DOHH2 (cell line): ENCODE results near the gene ECSCR.

ENCODE experiments used
- H3F3A ChIP-seq: fragments of 200-600 bp; sonication (generic), shearing (Covaris generic); 2 replicates; pipeline ENCODE4 v1.6.0; 2016; ENCODE audit warnings: antibody characterized with exemption, mild to moderate bottlenecking; ENCODE audit not compliant: control insufficient read depth, insufficient read depth
- H3K27ac ChIP-seq: fragments of 200-600 bp; sonication (generic); 2 replicates; pipeline ENCODE4 v1.5.1; 2014; ENCODE audit warnings: low read depth, mild to moderate bottlenecking, low read length, moderate library complexity
- H3K27me3 ChIP-seq: fragments of 200-600 bp; sonication (generic); 2 replicates; pipeline ENCODE4 v1.6.1; 2014; ENCODE audit warnings: mild to moderate bottlenecking, low read length, mixed read lengths; ENCODE audit not compliant: control insufficient read depth
- H3K36me3 ChIP-seq: fragments of 200-600 bp; sonication (generic); 2 replicates; pipeline ENCODE4 v1.6.1; 2014; ENCODE audit warnings: mild to moderate bottlenecking, low read length, moderate library complexity, mixed read lengths; ENCODE audit not compliant: control insufficient read depth
- H3K4me1 ChIP-seq: fragments of 200-600 bp; sonication (generic); 2 replicates; pipeline ENCODE4 v1.6.1; 2014; ENCODE audit warnings: mild to moderate bottlenecking, low read length, mixed read lengths; ENCODE audit not compliant: control insufficient read depth
- H3K4me2 ChIP-seq: fragments of 200-600 bp; sonication (generic); 2 replicates; pipeline ENCODE4 v1.6.0; 2014; ENCODE audit warnings: mild to moderate bottlenecking, low read length, moderate library complexity
- H3K4me3 ChIP-seq: fragments of 200-600 bp; sonication (generic); 2 replicates; pipeline ENCODE4 v1.5.1; 2014; ENCODE audit warnings: mild to moderate bottlenecking, low read length, mixed read lengths
- H3K79me2 ChIP-seq: fragments of 200-600 bp; sonication (generic); 2 replicates; pipeline ENCODE4 v1.6.1; 2014; ENCODE audit warnings: mild to moderate bottlenecking, low read length, mixed read lengths; ENCODE audit not compliant: control insufficient read depth
- H3K9me2 ChIP-seq: fragments of 200-600 bp; sonication (generic); replicated peaks from 2 replicates; pipeline ENCODE4 v1.6.1; 2014; ENCODE audit warnings: mild to moderate bottlenecking, low read length, mixed read lengths; ENCODE audit not compliant: control insufficient read depth
- H3K9me3 ChIP-seq: fragments of 200-600 bp; sonication (generic); 2 replicates; pipeline ENCODE4 v1.6.1; 2014; ENCODE audit warnings: antibody characterized with exemption, low read length, mixed read lengths; ENCODE audit not compliant: control insufficient read depth, insufficient read depth
- H4K20me1 ChIP-seq: fragments of 200-600 bp; sonication (generic); 2 replicates; pipeline ENCODE4 v1.6.0; 2014; ENCODE audit warnings: low read depth, mild to moderate bottlenecking, antibody characterized with exemption, low read length, moderate library complexity; ENCODE audit not compliant: control insufficient read depth, insufficient read depth
- EZH2phosphoT487 ChIP-seq: fragments of 200-600 bp; sonication (generic); IDR thresholded peaks from 2 replicates; pipeline ENCODE4 v1.6.1; 2017; ENCODE audit warnings: borderline replicate concordance, mild to moderate bottlenecking, antibody characterized with exemption, low read length, moderate library complexity, mixed read lengths
- TF ChIP-seq, protein P1 (sequence below): fragments of 200-600 bp; sonication (generic); IDR thresholded peaks from one replicate; pipeline ENCODE4 v1.5.1; 2014; ENCODE audit warnings: antibody characterized with exemption, mild to moderate bottlenecking, low read depth, low read length; ENCODE audit not compliant: poor library complexity, severe bottlenecking

ECSCR gene

GRCh38 chr5:139454568-139455290 lies 7.8 kb downstream of the ECSCR start:
- Histone ChIP-seq H3K9me2 (no peaks in the 10 kb centered on the region), H3K4me2 (no peak overlapping the region), H4K20me1 (no peaks in the 10 kb centered on the region), H3F3A (no peaks in the 10 kb centered on the region), H3K36me3 (no peaks in the 10 kb centered on the region), H3K27ac (no peak overlapping the region), H3K27me3 (0 out of 2 replicates have a peak, but pooled peaks cover 4% of the 10 kb centered on the region), H3K4me3 (no peak overlapping the region), H3K79me2 (no peaks in the 10 kb centered on the region), H3K4me1 (0 out of 2 replicates have a peak, but pooled peaks cover 5% of the 10 kb centered on the region), H3K9me3 (no peaks in the 10 kb centered on the region)
- no peak for TF ChIP-seq EZH2phosphoT487
- TF ChIP-seq, protein P1, sequence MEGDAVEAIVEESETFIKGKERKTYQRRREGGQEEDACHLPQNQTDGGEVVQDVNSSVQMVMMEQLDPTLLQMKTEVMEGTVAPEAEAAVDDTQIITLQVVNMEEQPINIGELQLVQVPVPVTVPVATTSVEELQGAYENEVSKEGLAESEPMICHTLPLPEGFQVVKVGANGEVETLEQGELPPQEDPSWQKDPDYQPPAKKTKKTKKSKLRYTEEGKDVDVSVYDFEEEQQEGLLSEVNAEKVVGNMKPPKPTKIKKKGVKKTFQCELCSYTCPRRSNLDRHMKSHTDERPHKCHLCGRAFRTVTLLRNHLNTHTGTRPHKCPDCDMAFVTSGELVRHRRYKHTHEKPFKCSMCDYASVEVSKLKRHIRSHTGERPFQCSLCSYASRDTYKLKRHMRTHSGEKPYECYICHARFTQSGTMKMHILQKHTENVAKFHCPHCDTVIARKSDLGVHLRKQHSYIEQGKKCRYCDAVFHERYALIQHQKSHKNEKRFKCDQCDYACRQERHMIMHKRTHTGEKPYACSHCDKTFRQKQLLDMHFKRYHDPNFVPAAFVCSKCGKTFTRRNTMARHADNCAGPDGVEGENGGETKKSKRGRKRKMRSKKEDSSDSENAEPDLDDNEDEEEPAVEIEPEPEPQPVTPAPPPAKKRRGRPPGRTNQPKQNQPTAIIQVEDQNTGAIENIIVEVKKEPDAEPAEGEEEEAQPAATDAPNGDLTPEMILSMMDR = no peak

GRCh38 chr5:139453683-139454567 lies 8.6 kb downstream of the ECSCR start:
- TF ChIP-seq, protein P1 = no peak
- no peak for TF ChIP-seq EZH2phosphoT487

DNA sequence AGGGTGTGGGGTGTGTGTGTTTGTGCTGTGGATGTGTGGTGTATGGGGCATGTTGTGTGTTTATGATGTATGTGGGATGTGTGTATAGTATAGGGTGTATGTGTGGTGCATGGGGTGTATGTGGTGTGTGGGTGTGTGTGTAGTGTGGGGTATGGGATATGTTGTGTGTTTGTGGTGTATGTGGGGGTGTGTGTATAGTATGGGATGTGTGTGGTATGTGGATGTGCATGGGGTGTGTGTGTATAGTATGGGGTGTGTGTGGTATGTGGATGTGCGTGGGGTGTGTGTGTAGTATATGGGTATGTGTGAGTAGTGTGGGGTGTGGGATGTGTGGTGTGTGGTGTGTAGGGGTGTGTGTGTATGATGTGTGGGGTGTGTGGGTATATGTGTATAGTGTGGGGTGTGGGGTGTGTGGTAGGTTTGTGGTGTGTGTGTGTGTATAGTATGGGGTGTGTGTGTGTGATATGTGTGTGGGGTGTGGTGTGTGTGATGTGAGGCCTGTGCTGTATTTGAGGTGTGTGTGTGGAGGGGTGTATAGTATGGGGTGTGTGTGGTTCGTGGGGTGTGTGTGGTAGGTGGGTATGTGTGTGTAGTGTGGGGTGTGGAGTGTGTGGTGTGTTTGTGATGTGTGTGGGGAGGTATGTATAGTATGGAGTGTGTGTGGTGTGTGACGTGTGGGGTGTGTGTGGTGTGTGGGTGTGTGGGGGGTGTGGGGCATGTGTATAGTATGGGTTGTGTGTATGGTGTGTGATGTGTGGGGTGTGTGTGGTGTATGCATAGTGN lies 10.5 kb downstream of the ECSCR start:
- Histone ChIP-seq H3K4me2 (no peak overlapping the region), H3F3A (no peaks in the 10 kb centered on the region), H4K20me1 (no peaks in the 10 kb centered on the region), H3K79me2 (no peaks in the 10 kb centered on the region), H3K4me1 (peaks cover 7% of the 10 kb centered on the region), H3K36me3 (no peaks in the 10 kb centered on the region), H3K9me2 (no peaks in the 10 kb centered on the region), H3K27ac (no peak overlapping the region), H3K9me3 (no peaks in the 10 kb centered on the region), H3K4me3 (no peak overlapping the region), H3K27me3 (peaks cover 5% of the 10 kb centered on the region)
- TF ChIP-seq, protein P1 = no peak
- no peak for TF ChIP-seq EZH2phosphoT487

More at GRCh38 chr5:139453683-139454567, 8.6 kb downstream of the ECSCR start:
- H3K9me2 ChIP-seq = no peaks in the 10 kb centered on the region
- no peaks in the 10 kb centered on the region for H3K27me3 ChIP-seq
- no peaks in the 10 kb centered on the region for H3K9me3 ChIP-seq
- no peak overlapping the region for H3K4me3 ChIP-seq
- H3F3A ChIP-seq = no peaks in the 10 kb centered on the region
- H3K27ac ChIP-seq = no peak overlapping the region
- no peak overlapping the region for H3K4me2 ChIP-seq
- no peaks in the 10 kb centered on the region for H4K20me1 ChIP-seq
- no peaks in the 10 kb centered on the region for H3K79me2 ChIP-seq
- no peaks in the 10 kb centered on the region for H3K36me3 ChIP-seq
- H3K4me1 ChIP-seq = peaks cover 2% of the 10 kb centered on the region
